Mesenchymal stem cell (in vitro differentiated cells and primary cell): Measurements from ENCODE around the gene CD163.

Source experiments
- DNase-seq: peaks from one replicate; pipeline ENCODE4 v3.0.0-alpha.2; 2013
- H2AFZ ChIP-seq: one replicate; pipeline ENCODE4 v1.6.1; 2013; ENCODE audit warnings: low read depth, mild to moderate bottlenecking, control low read depth, inconsistent platforms, low read length, moderate library complexity
- H2AK5ac ChIP-seq: 2 replicates; pipeline ENCODE4 v1.6.1; 2013; ENCODE audit warnings: low read length, moderate library complexity, mild to moderate bottlenecking, inconsistent platforms; ENCODE audit not compliant: severe bottlenecking
- H2BK120ac ChIP-seq: one replicate; pipeline ENCODE4 v1.6.1; 2013; ENCODE audit warnings: low read depth, mild to moderate bottlenecking, inconsistent platforms, low read length, moderate library complexity
- H2BK12ac ChIP-seq, 2 experiments: one replicate each; pipeline ENCODE4 v1.6.1; 2013; ENCODE audit warnings: inconsistent platforms in 2 of 2, low read length in 2 of 2, mild to moderate bottlenecking in 2 of 2, moderate library complexity in 2 of 2, control low read depth in 1 of 2
- H2BK15ac ChIP-seq: one replicate; pipeline ENCODE4 v1.6.1; 2013; ENCODE audit warnings: mild to moderate bottlenecking, low read depth, inconsistent platforms; ENCODE audit not compliant: poor library complexity, severe bottlenecking
- H2BK5ac ChIP-seq: 2 replicates; pipeline ENCODE4 v1.6.1; 2013; ENCODE audit warnings: low read depth, mild to moderate bottlenecking, low read length, control low read depth, inconsistent platforms; ENCODE audit not compliant: poor library complexity, severe bottlenecking
- H3K14ac ChIP-seq, 2 experiments: one replicate each; pipeline ENCODE4 v1.6.1; 2013; ENCODE audit warnings: inconsistent platforms in 2 of 2, low read length in 2 of 2, control low read depth in 1 of 2, mild to moderate bottlenecking in 1 of 2, moderate library complexity in 1 of 2
- H3K18ac ChIP-seq, 2 experiments: one replicate each; pipeline ENCODE4 v1.6.1; 2013; ENCODE audit warnings: inconsistent platforms in 2 of 2, low read length in 2 of 2, control low read depth in 1 of 2, low read depth in 1 of 2, mild to moderate bottlenecking in 1 of 2
- H3K23ac ChIP-seq, 2 experiments: one replicate each; pipeline ENCODE4 v1.6.1; 2013; ENCODE audit warnings: inconsistent platforms in 2 of 2, low read length in 2 of 2, mild to moderate bottlenecking in 2 of 2, moderate library complexity in 2 of 2, control low read depth in 1 of 2
- H3K27ac ChIP-seq: 2 replicates; pipeline ENCODE4 v1.5.1; 2013; ENCODE audit warnings: mild to moderate bottlenecking, moderate library complexity, low read length, control low read depth, inconsistent platforms; ENCODE audit not compliant: poor library complexity, severe bottlenecking
- H3K27me3 ChIP-seq, 2 experiments: 2 replicates each; pipeline versions ENCODE4 v1.6.1 to v1.7.0; 2013; ENCODE audit warnings: low read length in 2 of 2, mild to moderate bottlenecking in 2 of 2, moderate library complexity in 2 of 2, control low read depth in 1 of 2, inconsistent platforms in 1 of 2; ENCODE audit not compliant: control insufficient read depth in 1 of 2, insufficient read depth in 1 of 2
- H3K36me3 ChIP-seq, 2 experiments: 2 replicates each; pipeline versions ENCODE4 v1.6.1 to v1.7.0; 2013; ENCODE audit warnings: low read length in 2 of 2, control low read depth in 1 of 2, inconsistent platforms in 1 of 2, low read depth in 1 of 2, mild to moderate bottlenecking in 1 of 2; ENCODE audit not compliant: insufficient read depth in 2 of 2, control insufficient read depth in 1 of 2
- H3K4ac ChIP-seq, 2 experiments: one replicate each; pipeline ENCODE4 v1.6.1; 2013; ENCODE audit warnings: inconsistent platforms in 2 of 2, low read length in 2 of 2, mild to moderate bottlenecking in 2 of 2, moderate library complexity in 2 of 2, control low read depth in 1 of 2, low read depth in 1 of 2
- H3K4me1 ChIP-seq: 2 replicates; pipeline ENCODE4 v1.6.1; 2013; ENCODE audit warnings: low read depth, low read length, control low read depth; ENCODE audit not compliant: control insufficient read depth, insufficient read depth
- H3K4me2 ChIP-seq: 2 replicates; pipeline ENCODE4 v1.6.1; 2013; ENCODE audit warnings: low read length, mild to moderate bottlenecking, inconsistent platforms; ENCODE audit not compliant: poor library complexity, severe bottlenecking
- H3K4me3 ChIP-seq, 2 experiments: 2 replicates each; pipeline versions ENCODE4 v1.5.1 to v1.7.0; 2013; ENCODE audit warnings: low read length in 2 of 2, mild to moderate bottlenecking in 2 of 2, control low read depth in 1 of 2, low read depth in 1 of 2; ENCODE audit not compliant: insufficient read depth in 1 of 2
- H3K79me1 ChIP-seq: replicated peaks from 2 replicates; pipeline ENCODE4 v1.6.1; 2013; ENCODE audit warnings: mild to moderate bottlenecking, control low read depth, low read length, inconsistent platforms; ENCODE audit not compliant: poor library complexity, severe bottlenecking
- H3K9ac ChIP-seq: 2 replicates; pipeline ENCODE4 v1.7.0; 2013; ENCODE audit warnings: mild to moderate bottlenecking, low read length, moderate library complexity
- H3K9me3 ChIP-seq: 2 replicates; pipeline ENCODE4 v1.7.0; 2013; ENCODE audit warnings: mild to moderate bottlenecking, low read length; ENCODE audit not compliant: control insufficient read depth
- H4K8ac ChIP-seq: one replicate; pipeline ENCODE4 v1.6.1; 2013; ENCODE audit warnings: inconsistent platforms, mild to moderate bottlenecking, low read length, moderate library complexity
- H4K91ac ChIP-seq: one replicate; pipeline ENCODE4 v1.6.1; 2013; ENCODE audit warnings: mild to moderate bottlenecking, low read length, inconsistent platforms
- WGBS: methylation state at CpG from one replicate; pipeline ENCODE4 v1.1.7; 2013; ENCODE audit warnings: mixed read lengths; 5-methylcytosine and 5-hydroxymethylcytosine counted together

CD163 gene

GRCh38 chr12:7499636-7500035 is 3.9 kb downstream of the CD163 start:
- Histone ChIP-seq H2AFZ (no peak overlapping the region), H3K27me3 (no peaks in the 10 kb centered on the region), H3K18ac (no peak overlapping the region), H2BK12ac (no peak overlapping the region), H3K36me3 (no peaks in the 10 kb centered on the region), H2BK120ac (no peak overlapping the region), H3K4me1 (no peaks in the 10 kb centered on the region), H2BK15ac (no peak overlapping the region), H3K4me3 (no peak overlapping the region), H3K79me1 (no peaks in the 10 kb centered on the region), H2AK5ac (no peak overlapping the region), H3K14ac (no peak overlapping the region), H2BK5ac (no peak overlapping the region), H3K9ac (peak overlapping the region; percentile 58), H3K23ac (no peak overlapping the region), H4K8ac (no peak overlapping the region), H3K4me2 (no peak overlapping the region), H3K4ac (no peak overlapping the region), H3K27ac (no peak overlapping the region), H4K91ac (no peak overlapping the region), H3K9me3 (no peaks in the 10 kb centered on the region)
- no CpG with 5 or more reads among the region's 1 CpG for WGBS
- DNase-seq, result no peak

- H3K27me3 ChIP-seq, result no peaks in the 10 kb centered on the region
- H3K9me3 ChIP-seq, result no peaks in the 10 kb centered on the region
- no peak overlapping the region for H3K4me2 ChIP-seq
- H3K14ac ChIP-seq, result no peak overlapping the region
- peak overlapping the region in 1 of 2 experiments; percentile 31 for H3K4me3 ChIP-seq
- no peak overlapping the region for H3K18ac ChIP-seq
- DNase-seq, result peak; percentile 29
- peak overlapping the region; percentile 73 for H3K9ac ChIP-seq
- no peak overlapping the region for H2AFZ ChIP-seq
- no peak overlapping the region for H3K23ac ChIP-seq
- H3K4ac ChIP-seq, result no peak overlapping the region
- no peak overlapping the region for H4K8ac ChIP-seq
- no peaks in the 10 kb centered on the region for H3K36me3 ChIP-seq
- H3K27ac ChIP-seq, result peak overlapping the region; percentile 26
- H4K91ac ChIP-seq, result no peak overlapping the region
- no peak overlapping the region for H2BK15ac ChIP-seq
- no peaks in the 10 kb centered on the region for H3K4me1 ChIP-seq
- H2BK5ac ChIP-seq, result no peak overlapping the region
- no peak overlapping the region for H2BK120ac ChIP-seq
- WGBS, result 56% methylated on average over 4 of the region's 4 CpGs
- no peaks in the 10 kb centered on the region for H3K79me1 ChIP-seq
- H2AK5ac ChIP-seq, result no peak overlapping the region
- H2BK12ac ChIP-seq, result no peak overlapping the region
These were observed 4.8 kb downstream of the CD163 start for GRCh38 chr12:7498809-7499208.

GRCh38 chr12:7497661-7498060 is 5.9 kb downstream of the CD163 start:
- DNase-seq, result no peak
- H4K8ac ChIP-seq, result no peak overlapping the region
- no peak overlapping the region for H3K14ac ChIP-seq
- 50% methylated on average over 2 of the region's 3 CpGs for WGBS
- H3K4me3 ChIP-seq, result no peak overlapping the region
- peak overlapping the region; percentile 62 for H3K27ac ChIP-seq
- H3K4me2 ChIP-seq, result no peak overlapping the region
- no peaks in the 10 kb centered on the region for H3K79me1 ChIP-seq
- H3K27me3 ChIP-seq, result no peaks in the 10 kb centered on the region
- no peak overlapping the region for H3K4ac ChIP-seq
- H4K91ac ChIP-seq, result no peak overlapping the region
- H2BK12ac ChIP-seq, result no peak overlapping the region
- H2BK120ac ChIP-seq, result no peak overlapping the region
- H3K9ac ChIP-seq, result no peak overlapping the region
- H3K23ac ChIP-seq, result no peak overlapping the region
- no peak overlapping the region for H2AFZ ChIP-seq
- no peaks in the 10 kb centered on the region for H3K9me3 ChIP-seq
- no peak overlapping the region for H3K18ac ChIP-seq
- no peaks in the 10 kb centered on the region for H3K4me1 ChIP-seq
- no peak overlapping the region for H2AK5ac ChIP-seq
- no peaks in the 10 kb centered on the region for H3K36me3 ChIP-seq
- H2BK5ac ChIP-seq, result no peak overlapping the region
- no peak overlapping the region for H2BK15ac ChIP-seq

- WGBS, result 84% methylated on average over 4 of the region's 4 CpGs
- H2BK15ac ChIP-seq, result no peak overlapping the region
These were observed 7.1 kb downstream of the CD163 start for GRCh38 chr12:7496451-7496850.

More at GRCh38 chr12:7496451-7496850, 7.1 kb downstream of the CD163 start:
- Histone ChIP-seq H3K36me3 (no peaks in the 10 kb centered on the region), H3K4me3 (no peak overlapping the region), H3K27me3 (no peaks in the 10 kb centered on the region), H3K14ac (no peak overlapping the region), H3K27ac (no peak overlapping the region), H3K9ac (no peak overlapping the region), H2AFZ (no peak overlapping the region), H2BK12ac (no peak overlapping the region), H2AK5ac (no peak overlapping the region), H3K4ac (no peak overlapping the region), H4K8ac (no peak overlapping the region), H2BK5ac (no peak overlapping the region), H2BK120ac (no peak overlapping the region), H3K9me3 (no peaks in the 10 kb centered on the region), H3K4me1 (no peaks in the 10 kb centered on the region), H3K18ac (no peak overlapping the region), H3K23ac (peak overlapping the region in 1 of 2 experiments; percentile 2), H3K79me1 (no peaks in the 10 kb centered on the region), H4K91ac (no peak overlapping the region), H3K4me2 (no peak overlapping the region)
- DNase-seq, result no peak
